Lower leg skin (tissue), 3 donors: ENCODE data around the gene SCRN1.

Experiments
- POLR2A ChIP-seq, 2 donors: fragments of 450-650 bp; IDR thresholded peaks; one replicate each; pipeline ENCODE4 v1.6.1; 2016 to 2017; ENCODE audit warnings: antibody characterized with exemption in 2 of 2, mild to moderate bottlenecking in 1 of 2, moderate library complexity in 1 of 2
- TF ChIP-seq, protein P1 (sequence below), 3 donors: fragments of 450-650 bp; IDR thresholded peaks; one replicate each; pipeline ENCODE4 v1.5.1; 2016; ENCODE audit warnings: antibody characterized with exemption in 3 of 3, mild to moderate bottlenecking in 3 of 3, moderate library complexity in 2 of 3

DNA sequence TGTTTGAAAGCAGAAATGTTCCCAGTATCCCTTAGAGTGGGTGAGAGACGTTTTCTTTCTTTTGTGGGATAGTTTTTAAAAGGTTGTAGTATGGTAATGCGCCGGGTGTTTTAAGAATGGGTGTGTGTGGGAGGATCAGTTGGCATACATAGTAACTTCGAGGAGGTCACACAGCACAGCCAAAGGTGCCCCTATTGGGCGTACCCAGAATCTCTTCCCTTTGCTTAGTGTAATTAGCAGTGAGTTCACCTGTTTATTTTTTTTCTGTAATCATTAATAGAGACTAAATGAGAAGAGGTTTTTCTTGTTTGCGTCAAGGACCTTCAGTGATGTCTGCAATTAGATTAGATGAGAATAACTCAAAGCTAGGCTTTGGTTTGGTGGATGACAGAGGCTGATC, 40.1 kb upstream of the SCRN1 start:
- TF ChIP-seq, protein P1, sequence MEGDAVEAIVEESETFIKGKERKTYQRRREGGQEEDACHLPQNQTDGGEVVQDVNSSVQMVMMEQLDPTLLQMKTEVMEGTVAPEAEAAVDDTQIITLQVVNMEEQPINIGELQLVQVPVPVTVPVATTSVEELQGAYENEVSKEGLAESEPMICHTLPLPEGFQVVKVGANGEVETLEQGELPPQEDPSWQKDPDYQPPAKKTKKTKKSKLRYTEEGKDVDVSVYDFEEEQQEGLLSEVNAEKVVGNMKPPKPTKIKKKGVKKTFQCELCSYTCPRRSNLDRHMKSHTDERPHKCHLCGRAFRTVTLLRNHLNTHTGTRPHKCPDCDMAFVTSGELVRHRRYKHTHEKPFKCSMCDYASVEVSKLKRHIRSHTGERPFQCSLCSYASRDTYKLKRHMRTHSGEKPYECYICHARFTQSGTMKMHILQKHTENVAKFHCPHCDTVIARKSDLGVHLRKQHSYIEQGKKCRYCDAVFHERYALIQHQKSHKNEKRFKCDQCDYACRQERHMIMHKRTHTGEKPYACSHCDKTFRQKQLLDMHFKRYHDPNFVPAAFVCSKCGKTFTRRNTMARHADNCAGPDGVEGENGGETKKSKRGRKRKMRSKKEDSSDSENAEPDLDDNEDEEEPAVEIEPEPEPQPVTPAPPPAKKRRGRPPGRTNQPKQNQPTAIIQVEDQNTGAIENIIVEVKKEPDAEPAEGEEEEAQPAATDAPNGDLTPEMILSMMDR (IDR thresholded peaks at IDR 0.05), result no peak
- TF ChIP-seq POLR2A (IDR thresholded peaks at IDR 0.05), result no peak
